Measurements from ENCODE around the gene MAFG. TPM values are rescaled to one million over a fixed set of nuclear protein-coding genes. Genes with fewer than 3 reads are reported as not detected.

The MAFG gene
- total and polyA plus RNA-seq, 2 of the 13 experiments (the other 11 are each of a cell fraction or from before 2014, with no cell fraction given): 14.5 to 20.0 TPM

DNA sequence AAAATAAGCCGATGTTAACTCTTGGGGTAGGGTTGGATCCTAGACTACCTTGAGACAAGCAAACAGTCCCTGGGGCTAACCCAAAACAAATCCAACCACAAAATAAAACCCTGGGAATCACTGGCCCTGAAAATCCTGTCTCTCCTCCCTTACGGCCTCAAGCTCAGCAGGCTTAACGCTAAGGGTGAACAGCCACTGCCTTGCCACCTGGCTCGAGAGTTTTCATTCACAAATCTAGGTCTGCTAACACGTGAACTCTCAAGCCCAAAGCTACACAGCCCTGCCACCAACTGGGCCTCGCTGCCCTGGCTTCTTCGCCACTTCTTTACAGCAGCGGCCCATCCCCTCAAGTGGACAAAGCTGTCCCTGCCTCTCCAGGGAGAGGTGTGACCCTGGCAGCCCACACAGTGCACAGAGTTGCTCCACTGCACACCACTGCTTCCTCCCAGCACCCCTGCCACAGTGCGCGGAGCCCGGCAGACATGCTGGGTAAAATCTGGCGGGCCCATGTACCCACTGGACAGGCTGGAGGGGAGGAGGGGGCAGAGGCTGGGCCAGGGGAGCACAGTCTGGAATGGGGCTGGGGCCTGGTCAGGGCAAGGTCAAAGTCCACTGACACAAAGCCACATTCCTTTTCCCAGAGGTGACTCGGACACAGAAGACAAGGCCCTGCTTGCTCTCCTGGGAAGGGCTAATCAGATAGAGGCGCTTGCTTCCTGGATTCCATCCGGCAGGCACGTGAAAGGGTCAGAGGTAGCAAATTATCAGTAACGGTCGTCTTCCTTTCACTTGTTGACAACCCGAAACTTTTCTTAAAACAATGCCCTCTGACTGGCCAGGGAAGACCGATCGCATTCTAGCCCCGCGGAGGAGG is 17.3 kb downstream of the MAFG start (continued):
- peak; percentile 27; the same call in 1 of the 2 replicates for TF ChIP-seq CREB1 (IDR thresholded peaks at IDR 0.05)
- TF ChIP-seq CREB1 (CRISPR knock-in tag; IDR thresholded peaks at IDR 0.05): no peak
- peak; percentile 89; the same call in 1 of the 2 replicates for TF ChIP-seq ZSCAN22 (CRISPR knock-in tag; IDR thresholded peaks at IDR 0.05)
- TF ChIP-seq ZBTB44 (CRISPR knock-in tag; IDR thresholded peaks at IDR 0.05): no peak
- TF ChIP-seq ZSCAN20 (CRISPR knock-in tag; IDR thresholded peaks at IDR 0.05; ENCODE audit: borderline replicate concordance): peak; percentile 79
- TF ChIP-seq ZNF780A (CRISPR knock-in tag; IDR thresholded peaks at IDR 0.05): 0 out of 2 replicates have a peak, but pooled peaks have one; percentile 43
- peak; percentile 29; the same call in 1 of the 2 replicates for TF ChIP-seq ZNF792 (CRISPR knock-in tag; IDR thresholded peaks at IDR 0.05)
- TF ChIP-seq ZNF747 (CRISPR knock-in tag; IDR thresholded peaks at IDR 0.05; ENCODE audit: borderline replicate concordance): 0 out of 2 replicates have a peak, but pooled peaks have one; percentile 35
- TF ChIP-seq RNF2 (conservative IDR thresholded peaks at IDR 0.05; ENCODE audit: low read depth): 0 out of 2 replicates have a peak, but pooled peaks have one; percentile 13
- TF ChIP-seq ZBTB40 (IDR thresholded peaks at IDR 0.05): no peak
- TF ChIP-seq ZBTB40 (CRISPR knock-in tag; IDR thresholded peaks at IDR 0.05): peak; percentile 63; the same call in 1 of the 2 replicates
- peak; percentile 84 for TF ChIP-seq ZNF691 (CRISPR knock-in tag; IDR thresholded peaks at IDR 0.05; ENCODE audit: borderline replicate concordance, low read depth)
- no peak for TF ChIP-seq JDP2 (CRISPR knock-in tag; IDR thresholded peaks at IDR 0.05; ENCODE audit: borderline replicate concordance)
- TF ChIP-seq CHCHD3 (CRISPR knock-in tag; IDR thresholded peaks at IDR 0.05): no peak; the same call in 1 of the 2 replicates
- TF ChIP-seq BCL6 (CRISPR knock-in tag; IDR thresholded peaks at IDR 0.05): peak; percentile 71
- TF ChIP-seq ZNF530 (CRISPR knock-in tag; IDR thresholded peaks at IDR 0.05; ENCODE audit: low read depth): no peak

Data from HepG2 (cell line).